ENCODE data around the gene KLHL14. TPM values are rescaled to one million over a fixed set of nuclear protein-coding genes. Genes with fewer than 3 reads are reported as not detected.
A peak's percentile ranks its signal among the peaks of the same experiment; 100 is the strongest.

The KLHL14 gene
- total RNA-seq, 2 experiments from 2014 or later = 0.57 to 2.8 TPM

GRCh38 chr18:32761231-32761630 lies 11.6 kb downstream of the KLHL14 start:
- Histone ChIP-seq H3K79me2 (ENCODE audit: insufficient read depth, low read depth, low read length) (no peaks in the 10 kb centered on the region), H3K27ac (ENCODE audit: low read depth, low read length, poor library complexity, severe bottlenecking) (peak overlapping the region; percentile 75), H3K9me3 (ENCODE audit: low read length) (no peaks in the 10 kb centered on the region), H3K4me3 (ENCODE audit: low read depth, low read length, poor library complexity, severe bottlenecking) (peak overlapping the region; percentile 13), H3K36me3 (ENCODE audit: insufficient read depth, low read length) (no peaks in the 10 kb centered on the region; the same call in 1 of the 2 replicates), H3K4me1 (ENCODE audit: insufficient read depth, low read length, poor library complexity, severe bottlenecking) (peaks cover 53% of the 10 kb centered on the region), H3K9me2 (ENCODE audit: insufficient read depth, low read length) (no peaks in the 10 kb centered on the region), H2AFZ (ENCODE audit: low read length) (no peak overlapping the region), H4K20me1 (ENCODE audit: insufficient read depth, low read length) (0 out of 2 replicates have a peak, but pooled peaks cover 7% of the 10 kb centered on the region), H3K4me2 (ENCODE audit: low read length) (peak overlapping the region; percentile 68)
- CTCF ChIA-PET (ENCODE audit: unreplicated experiment) = no interaction called here
- DNase-seq (ENCODE audit: low spot score) = peak; percentile 62
- intact Hi-C loops (cut with micrococcal nuclease; ENCODE audit: unreplicated experiment) = no loop called here
- TF ChIP-seq CTCF (conservative IDR thresholded peaks at IDR 0.05; ENCODE audit: low read length) (no peak), EZH2phosphoT487 (IDR thresholded peaks at IDR 0.05; ENCODE audit: borderline replicate concordance, low read depth, low read length) (no peak)
- BruUV-seq (replicated peaks) = no TSS peak
- POLR2A ChIA-PET = interaction anchor here (1.1 to 1.3 kb wide), 3 partner anchors 10 to 42 kb away, joined by 4 to 7 read pairs (median 4); no protein-coding TSS in a partner anchor

- no peaks in the 10 kb centered on the region for H3K9me2 ChIP-seq (ENCODE audit: insufficient read depth, low read length)
- intact Hi-C loops (cut with micrococcal nuclease; ENCODE audit: unreplicated experiment) = loop anchor here (1.0 kb wide), 1 partner anchor 43 kb away; no protein-coding TSS in a partner anchor
- DNase-seq (ENCODE audit: low spot score) = peak; percentile 91
- peaks cover 53% of the 10 kb centered on the region for H3K4me1 ChIP-seq (ENCODE audit: insufficient read depth, low read length, poor library complexity, severe bottlenecking)
- H3K27ac ChIP-seq (ENCODE audit: low read depth, low read length, poor library complexity, severe bottlenecking) = peak overlapping the region; percentile 75
- no peak overlapping the region for H2AFZ ChIP-seq (ENCODE audit: low read length)
- BruUV-seq (replicated peaks) = no TSS peak
- ChIA-PET CTCF (ENCODE audit: unreplicated experiment) (no interaction called here), POLR2A (interaction anchor here (0.7 to 1.3 kb wide), 3 partner anchors 31 to 738 kb away, joined by 3 to 7 read pairs (median 4); no protein-coding TSS in a partner anchor)
- 0 out of 2 replicates have a peak, but pooled peaks cover 7% of the 10 kb centered on the region for H4K20me1 ChIP-seq (ENCODE audit: insufficient read depth, low read length)
- no peaks in the 10 kb centered on the region for H3K9me3 ChIP-seq (ENCODE audit: low read length)
- TF ChIP-seq CTCF (conservative IDR thresholded peaks at IDR 0.05; ENCODE audit: low read length) (no peak), EZH2phosphoT487 (IDR thresholded peaks at IDR 0.05; ENCODE audit: borderline replicate concordance, low read depth, low read length) (no peak)
- H3K4me2 ChIP-seq (ENCODE audit: low read length) = peak overlapping the region; percentile 68
- peak overlapping the region; percentile 41 for H3K4me3 ChIP-seq (ENCODE audit: low read depth, low read length, poor library complexity, severe bottlenecking)
- H3K79me2 ChIP-seq (ENCODE audit: insufficient read depth, low read depth, low read length) = no peaks in the 10 kb centered on the region
- no peaks in the 10 kb centered on the region; the same call in 1 of the 2 replicates for H3K36me3 ChIP-seq (ENCODE audit: insufficient read depth, low read length)
Measured at GRCh38 chr18:32760391-32760790, 12.4 kb downstream of the KLHL14 start.

GRCh38 chr18:32759611-32760167 lies 13.1 kb downstream of the KLHL14 start:
- Histone ChIP-seq H3K27ac (ENCODE audit: low read depth, low read length, poor library complexity, severe bottlenecking) (peak overlapping the region; percentile 75), H3K9me2 (ENCODE audit: insufficient read depth, low read length) (no peaks in the 10 kb centered on the region), H3K4me3 (ENCODE audit: low read depth, low read length, poor library complexity, severe bottlenecking) (peak overlapping the region; percentile 41), H3K79me2 (ENCODE audit: insufficient read depth, low read depth, low read length) (no peaks in the 10 kb centered on the region), H3K36me3 (ENCODE audit: insufficient read depth, low read length) (no peaks in the 10 kb centered on the region; the same call in 1 of the 2 replicates), H3K4me1 (ENCODE audit: insufficient read depth, low read length, poor library complexity, severe bottlenecking) (peaks cover 53% of the 10 kb centered on the region), H3K9me3 (ENCODE audit: low read length) (no peaks in the 10 kb centered on the region), H3K4me2 (ENCODE audit: low read length) (peak overlapping the region; percentile 68), H4K20me1 (ENCODE audit: insufficient read depth, low read length) (0 out of 2 replicates have a peak, but pooled peaks cover 7% of the 10 kb centered on the region), H2AFZ (ENCODE audit: low read length) (no peak overlapping the region)
- POLR2A ChIA-PET = interaction anchor here (0.7 kb wide), 1 partner anchor 10 kb away, joined by 3 read pairs; no protein-coding TSS in a partner anchor
- CTCF ChIA-PET (ENCODE audit: unreplicated experiment) = no interaction called here
- TF ChIP-seq EZH2phosphoT487 (IDR thresholded peaks at IDR 0.05; ENCODE audit: borderline replicate concordance, low read depth, low read length) (no peak), CTCF (conservative IDR thresholded peaks at IDR 0.05; ENCODE audit: low read length) (no peak)
- BruUV-seq (replicated peaks) = no TSS peak
- intact Hi-C loops (cut with micrococcal nuclease; ENCODE audit: unreplicated experiment) = loop anchor here (1.0 kb wide), 1 partner anchor 44 kb away; no protein-coding TSS in a partner anchor
- DNase-seq (ENCODE audit: low spot score) = no peak

Measured in OCI-LY7 (cell line).